GM12878 (cell line): ENCODE results near the gene MGAT5.

Experiments
- KAT2A ChIP-seq: conservative IDR thresholded peaks from 2 replicates; pipeline ENCODE4 v1.6.1; 2011; ENCODE audit warnings: low read depth, low read length; ENCODE audit not compliant: control insufficient read depth
- SIX5 ChIP-seq: IDR thresholded peaks from 2 replicates; pipeline ENCODE4 v1.6.1; 2011; ENCODE audit warnings: mild to moderate bottlenecking, low read depth, low read length, moderate library complexity; ENCODE audit not compliant: severe bottlenecking

- TF ChIP-seq SIX5 (no peak), KAT2A (no peak)
Measured at GRCh38 chr2:134245340-134245984, 8.4 kb upstream of the MGAT5 start.
